Measurements from ENCODE around the gene BAG2. TPM values are rescaled to one million over a fixed set of nuclear protein-coding genes. Genes with fewer than 3 reads are reported as not detected.

BAG2 gene
- total and polyA plus RNA-seq, 2 of the 13 experiments (the other 11 are each of a cell fraction or from before 2014, with no cell fraction given) = 5.7 to 15.1 TPM

- ATAC-seq = peak; percentile 97
- FAIRE-seq = peak; percentile 66
- ChIA-PET POLR2A (interaction anchor here (1.1 to 1.6 kb wide), 2 partner anchors 30 to 52 kb away, joined by 6 read pairs; partner anchors contain the start of genes BAG2 and ZNF451), CTCF (ENCODE audit: low intra/inter-chr PET ratio, low total read pairs) (no interaction called here)
- intact Hi-C loops (cut with micrococcal nuclease; ENCODE audit: unreplicated experiment) = loop anchor here (2.0 kb wide), 2 partner anchors 31 to 49 kb away; partner anchors contain the start of gene BAG2
- no peak overlapping the region for H2AFZ ChIP-seq (ENCODE audit: low read length)
- peak overlapping the region; percentile 12 for H3K27ac ChIP-seq (ENCODE audit: extremely low read length, insufficient read depth, low read length)
- H4K20me1 ChIP-seq (ENCODE audit: insufficient read depth, low read length) = no peaks in the 10 kb centered on the region
- H3K27me3 ChIP-seq (ENCODE audit: control insufficient read depth in 1 of 2, insufficient read depth in 2 of 2, low read length in 2 of 2) = no peaks in the 10 kb centered on the region
- 0 out of 2 replicates have a peak overlapping the region, but pooled peaks have one; percentile 20 for H3K4me2 ChIP-seq (ENCODE audit: low read depth, low read length)
- H3K79me2 ChIP-seq (ENCODE audit: insufficient read depth, low read length) = no peaks in the 10 kb centered on the region
- H3K36me3 ChIP-seq (replicated peaks in 1 of 2; ENCODE audit: control insufficient read depth in 1 of 2, insufficient read depth in 2 of 2, low read length in 2 of 2) = peaks cover 9 to 23% of the 10 kb centered on the region in 2 experiments
- H3K9me3 ChIP-seq (ENCODE audit: low read length) = no peaks in the 10 kb centered on the region
- BruUV-seq (replicated peaks) = no TSS peak
- WGBS (ENCODE audit: low lambda C conversion rate) = 24% methylated on average over 4 of the region's 4 CpGs
- in situ Hi-C loops (cut with HindIII; ENCODE audit: extremely low pct_ligation_motif_present, low pct_unique_long_range_greater_than_20kb) = no loop called here
- H3K9ac ChIP-seq (ENCODE audit: insufficient read depth, low read depth, low read length) = no peak overlapping the region
- peaks cover 25% of the 10 kb centered on the region for H3K4me1 ChIP-seq (ENCODE audit: insufficient read depth, low read length)
- no peak overlapping the region; a peak in 1 of 6 replicates for H3K4me3 ChIP-seq (replicated peaks in 1 of 3; ENCODE audit: insufficient read depth in 1 of 3, low read depth in 2 of 3, low read length in 3 of 3)
- DNase-seq (ENCODE audit: low spot score) = peak; percentile 83
- no peak for TF ChIP-seq SRSF4 (IDR thresholded peaks at IDR 0.05; ENCODE audit: low read depth, low read length, poor library complexity, severe bottlenecking)
- no peak for TF ChIP-seq ONECUT2 (CRISPR knock-in tag; IDR thresholded peaks at IDR 0.05)
- no peak for TF ChIP-seq ARNT2 (CRISPR knock-in tag; IDR thresholded peaks at IDR 0.05; ENCODE audit: low read depth)
- TF ChIP-seq, protein P1, sequence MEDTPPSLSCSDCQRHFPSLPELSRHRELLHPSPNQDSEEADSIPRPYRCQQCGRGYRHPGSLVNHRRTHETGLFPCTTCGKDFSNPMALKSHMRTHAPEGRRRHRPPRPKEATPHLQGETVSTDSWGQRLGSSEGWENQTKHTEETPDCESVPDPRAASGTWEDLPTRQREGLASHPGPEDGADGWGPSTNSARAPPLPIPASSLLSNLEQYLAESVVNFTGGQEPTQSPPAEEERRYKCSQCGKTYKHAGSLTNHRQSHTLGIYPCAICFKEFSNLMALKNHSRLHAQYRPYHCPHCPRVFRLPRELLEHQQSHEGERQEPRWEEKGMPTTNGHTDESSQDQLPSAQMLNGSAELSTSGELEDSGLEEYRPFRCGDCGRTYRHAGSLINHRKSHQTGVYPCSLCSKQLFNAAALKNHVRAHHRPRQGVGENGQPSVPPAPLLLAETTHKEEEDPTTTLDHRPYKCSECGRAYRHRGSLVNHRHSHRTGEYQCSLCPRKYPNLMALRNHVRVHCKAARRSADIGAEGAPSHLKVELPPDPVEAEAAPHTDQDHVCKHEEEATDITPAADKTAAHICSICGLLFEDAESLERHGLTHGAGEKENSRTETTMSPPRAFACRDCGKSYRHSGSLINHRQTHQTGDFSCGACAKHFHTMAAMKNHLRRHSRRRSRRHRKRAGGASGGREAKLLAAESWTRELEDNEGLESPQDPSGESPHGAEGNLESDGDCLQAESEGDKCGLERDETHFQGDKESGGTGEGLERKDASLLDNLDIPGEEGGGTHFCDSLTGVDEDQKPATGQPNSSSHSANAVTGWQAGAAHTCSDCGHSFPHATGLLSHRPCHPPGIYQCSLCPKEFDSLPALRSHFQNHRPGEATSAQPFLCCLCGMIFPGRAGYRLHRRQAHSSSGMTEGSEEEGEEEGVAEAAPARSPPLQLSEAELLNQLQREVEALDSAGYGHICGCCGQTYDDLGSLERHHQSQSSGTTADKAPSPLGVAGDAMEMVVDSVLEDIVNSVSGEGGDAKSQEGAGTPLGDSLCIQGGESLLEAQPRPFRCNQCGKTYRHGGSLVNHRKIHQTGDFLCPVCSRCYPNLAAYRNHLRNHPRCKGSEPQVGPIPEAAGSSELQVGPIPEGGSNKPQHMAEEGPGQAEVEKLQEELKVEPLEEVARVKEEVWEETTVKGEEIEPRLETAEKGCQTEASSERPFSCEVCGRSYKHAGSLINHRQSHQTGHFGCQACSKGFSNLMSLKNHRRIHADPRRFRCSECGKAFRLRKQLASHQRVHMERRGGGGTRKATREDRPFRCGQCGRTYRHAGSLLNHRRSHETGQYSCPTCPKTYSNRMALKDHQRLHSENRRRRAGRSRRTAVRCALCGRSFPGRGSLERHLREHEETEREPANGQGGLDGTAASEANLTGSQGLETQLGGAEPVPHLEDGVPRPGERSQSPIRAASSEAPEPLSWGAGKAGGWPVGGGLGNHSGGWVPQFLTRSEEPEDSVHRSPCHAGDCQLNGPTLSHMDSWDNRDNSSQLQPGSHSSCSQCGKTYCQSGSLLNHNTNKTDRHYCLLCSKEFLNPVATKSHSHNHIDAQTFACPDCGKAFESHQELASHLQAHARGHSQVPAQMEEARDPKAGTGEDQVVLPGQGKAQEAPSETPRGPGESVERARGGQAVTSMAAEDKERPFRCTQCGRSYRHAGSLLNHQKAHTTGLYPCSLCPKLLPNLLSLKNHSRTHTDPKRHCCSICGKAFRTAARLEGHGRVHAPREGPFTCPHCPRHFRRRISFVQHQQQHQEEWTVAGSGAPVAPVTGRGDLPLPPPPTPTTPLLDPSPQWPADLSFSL (CRISPR knock-in tag; IDR thresholded peaks at IDR 0.05) = no peak
- TF ChIP-seq SOX13 (IDR thresholded peaks at IDR 0.05) = peak; percentile 64; the same call in 1 of the 2 replicates
- TF ChIP-seq SOX13 (CRISPR knock-in tag; conservative IDR thresholded peaks at IDR 0.05 in 1 of 2, IDR thresholded peaks at IDR 0.05 in 1 of 2) = peak in 1 of 2 experiments; percentile 89; a peak in 2 of 4 replicates
- TF ChIP-seq REPIN1 (CRISPR knock-in tag; IDR thresholded peaks at IDR 0.05; ENCODE audit: borderline replicate concordance, low read depth) = no peak
- TF ChIP-seq CCAR2 (optimal IDR thresholded peaks at IDR 0.05; ENCODE audit: low read depth, low read length) = no peak
- no peak for TF ChIP-seq RFXAP (CRISPR knock-in tag; IDR thresholded peaks at IDR 0.05; ENCODE audit: borderline replicate concordance)
- peak; percentile 82 for TF ChIP-seq TCF7 (IDR thresholded peaks at IDR 0.05; ENCODE audit: low read depth)
- no peak for TF ChIP-seq ZNF713 (CRISPR knock-in tag; IDR thresholded peaks at IDR 0.05)
- 0 out of 2 replicates have a peak, but pooled peaks have one; percentile 38 for TF ChIP-seq CBFB (CRISPR knock-in tag; IDR thresholded peaks at IDR 0.05)
- TF ChIP-seq ZNF20 (CRISPR knock-in tag; IDR thresholded peaks at IDR 0.05) = no peak
- no peak for TF ChIP-seq MED8 (CRISPR knock-in tag; IDR thresholded peaks at IDR 0.05; ENCODE audit: insufficient replicate concordance)
Observed at GRCh38 chr6:57141451-57142177, 30.5 kb upstream of the BAG2 start.

Measured in HepG2 (cell line).